Activated naive CD8-positive, alpha-beta T cell treated with anti-CD3 and anti-CD28 coated beads for 36 hours (primary cell): ENCODE measurements around the gene ABTB2. TPM values are rescaled to one million over a fixed set of nuclear protein-coding genes. Genes with fewer than 3 reads are reported as not detected.
A peak's percentile ranks its signal among the peaks of the same experiment; 100 is the strongest.

Source experiments
- DNase-seq: peaks from one replicate; pipeline ENCODE4 v3.0.0; 2021
- H3K27ac Mint-ChIP-seq: one replicate; pipeline ENCODE4 v1.8.0; 2022; ENCODE audit warnings: mild to moderate bottlenecking, moderate library complexity, mixed read lengths
- H3K27me3 Mint-ChIP-seq: one replicate; pipeline ENCODE4 v1.8.0; 2022; ENCODE audit warnings: mild to moderate bottlenecking, mixed read lengths
- H3K36me3 Mint-ChIP-seq: one replicate; pipeline ENCODE4 v1.8.0; 2021; ENCODE audit warnings: mild to moderate bottlenecking, mixed read lengths
- H3K4me1 Mint-ChIP-seq: one replicate; pipeline ENCODE4 v1.8.0; 2021; ENCODE audit warnings: mixed read lengths
- H3K4me3 Mint-ChIP-seq: one replicate; pipeline ENCODE4 v1.8.0; 2022; ENCODE audit warnings: mild to moderate bottlenecking, moderate library complexity, mixed read lengths
- H3K9me3 Mint-ChIP-seq: one replicate; pipeline ENCODE4 v1.8.0; 2022; ENCODE audit warnings: mixed read lengths
- total RNA-seq, 2 experiments: library from RNA; stranded (reverse); gene quantifications; one replicate each; pipeline ENCODE4 v1.2.3, GENCODE V29; 2021

ABTB2 gene
- total RNA-seq, 2 experiments from 2014 or later: 1.4 to 1.5 TPM

DNA sequence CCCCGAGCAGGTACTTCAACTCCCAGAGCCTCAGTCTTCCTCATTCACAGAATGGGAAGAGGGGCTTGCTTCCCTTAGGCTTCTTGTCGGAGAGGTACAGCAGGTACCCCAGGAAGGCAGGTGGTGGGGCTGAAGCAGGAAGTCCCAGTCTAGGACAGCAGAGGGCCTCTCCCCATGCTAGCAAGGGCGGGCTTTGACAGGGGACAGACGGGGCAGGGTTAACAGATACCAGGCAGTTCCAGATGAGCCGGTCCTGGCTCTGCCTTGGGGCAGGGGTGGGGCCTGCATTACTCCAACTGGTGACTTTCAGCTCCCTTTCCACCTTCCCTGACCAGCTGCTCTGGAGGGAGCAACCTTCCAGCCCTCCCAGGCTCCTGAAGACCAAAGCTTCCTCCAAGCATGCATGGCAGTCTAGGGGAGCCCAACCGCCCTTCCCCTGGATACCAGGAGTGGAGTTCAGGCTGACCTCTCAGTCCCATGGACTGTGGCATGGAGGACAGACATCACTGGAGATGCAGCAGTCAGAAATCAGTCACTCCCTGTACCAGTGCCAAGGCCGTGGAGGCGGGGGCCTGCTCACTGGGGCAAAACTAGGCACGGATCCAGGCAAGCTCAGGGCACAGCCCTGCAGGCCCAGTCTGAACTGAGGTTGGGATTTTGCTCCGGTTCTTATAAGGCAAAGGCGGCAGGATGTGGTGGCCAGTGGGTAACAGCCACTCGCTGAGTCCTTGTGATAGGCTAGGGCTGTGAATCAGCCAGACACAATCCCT, 191.8 kb downstream of the ABTB2 start:
- Mint-ChIP-seq H3K9me3 (no peaks in the 10 kb centered on the region), H3K4me1 (peaks cover 4% of the 10 kb centered on the region), H3K27ac (no peak overlapping the region), H3K4me3 (no peak overlapping the region), H3K36me3 (no peaks in the 10 kb centered on the region), H3K27me3 (no peaks in the 10 kb centered on the region)
- no peak for DNase-seq

GRCh38 chr11:34165121-34165520, 192.7 kb downstream of the ABTB2 start:
- peaks cover 5% of the 10 kb centered on the region for H3K4me1 Mint-ChIP-seq
- H3K27ac Mint-ChIP-seq: no peak overlapping the region
- no peaks in the 10 kb centered on the region for H3K9me3 Mint-ChIP-seq

DNA sequence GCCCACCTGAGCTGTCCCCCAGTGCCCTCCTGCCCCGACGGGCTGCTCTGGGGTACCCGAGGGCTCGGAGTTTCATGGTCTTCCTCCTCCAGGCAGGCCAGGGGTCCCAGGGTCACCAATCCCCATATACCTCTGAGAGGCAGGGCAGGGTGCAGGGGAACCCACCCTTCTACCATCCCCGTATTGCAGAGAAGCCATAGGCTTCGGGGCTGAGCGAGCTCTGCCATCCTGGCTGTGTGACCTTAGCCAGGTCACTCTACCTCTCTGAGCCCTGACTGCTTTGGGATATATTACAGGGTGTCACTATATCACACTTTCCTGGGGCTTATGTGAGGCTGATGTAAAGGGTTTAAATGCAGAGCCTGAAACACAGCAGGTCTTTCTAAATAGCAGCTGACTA, 195.0 kb downstream of the ABTB2 start:
- no peak overlapping the region for H3K4me3 Mint-ChIP-seq

More at GRCh38 chr11:34165121-34165520, 192.7 kb downstream of the ABTB2 start:
- DNase-seq: no peak
- Mint-ChIP-seq H3K4me3 (no peak overlapping the region), H3K36me3 (no peaks in the 10 kb centered on the region), H3K27me3 (no peaks in the 10 kb centered on the region)

DNA sequence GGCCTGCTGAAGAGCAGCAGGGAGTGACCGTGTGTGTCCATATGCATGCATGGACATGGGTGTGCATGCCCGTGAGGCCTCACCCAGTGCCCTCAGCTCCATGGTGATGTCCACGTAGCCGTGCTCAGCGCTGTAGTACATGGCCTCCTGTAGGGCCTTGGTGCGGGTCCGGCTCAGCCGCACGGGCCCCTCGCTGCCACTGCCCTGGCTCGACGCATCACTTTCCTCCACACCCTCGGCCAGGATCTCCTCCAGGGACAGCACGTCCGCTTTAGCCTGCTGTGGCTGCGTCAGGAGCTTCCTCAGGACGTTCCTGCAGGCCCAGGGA, 195.4 kb downstream of the ABTB2 start:
- DNase-seq: no peak
- Mint-ChIP-seq H3K27ac (no peak overlapping the region), H3K9me3 (no peaks in the 10 kb centered on the region), H3K4me1 (peaks cover 27% of the 10 kb centered on the region), H3K4me3 (no peak overlapping the region), H3K36me3 (peaks cover 8% of the 10 kb centered on the region), H3K27me3 (no peaks in the 10 kb centered on the region)

More for the DNA sequence above, 195.0 kb downstream of the ABTB2 start:
- H3K27me3 Mint-ChIP-seq: no peaks in the 10 kb centered on the region
- H3K36me3 Mint-ChIP-seq: peaks cover 4% of the 10 kb centered on the region
- H3K9me3 Mint-ChIP-seq: no peaks in the 10 kb centered on the region
- H3K27ac Mint-ChIP-seq: no peak overlapping the region
- H3K4me1 Mint-ChIP-seq: peaks cover 24% of the 10 kb centered on the region
- no peak for DNase-seq

GRCh38 chr11:34161812-34162492, 195.9 kb downstream of the ABTB2 start:
- DNase-seq: peak; percentile 34
- no peak overlapping the region for H3K4me3 Mint-ChIP-seq
- H3K9me3 Mint-ChIP-seq: no peaks in the 10 kb centered on the region
- H3K4me1 Mint-ChIP-seq: peaks cover 27% of the 10 kb centered on the region
- no peak overlapping the region for H3K27ac Mint-ChIP-seq
- no peaks in the 10 kb centered on the region for H3K27me3 Mint-ChIP-seq
- peaks cover 9% of the 10 kb centered on the region for H3K36me3 Mint-ChIP-seq

DNA sequence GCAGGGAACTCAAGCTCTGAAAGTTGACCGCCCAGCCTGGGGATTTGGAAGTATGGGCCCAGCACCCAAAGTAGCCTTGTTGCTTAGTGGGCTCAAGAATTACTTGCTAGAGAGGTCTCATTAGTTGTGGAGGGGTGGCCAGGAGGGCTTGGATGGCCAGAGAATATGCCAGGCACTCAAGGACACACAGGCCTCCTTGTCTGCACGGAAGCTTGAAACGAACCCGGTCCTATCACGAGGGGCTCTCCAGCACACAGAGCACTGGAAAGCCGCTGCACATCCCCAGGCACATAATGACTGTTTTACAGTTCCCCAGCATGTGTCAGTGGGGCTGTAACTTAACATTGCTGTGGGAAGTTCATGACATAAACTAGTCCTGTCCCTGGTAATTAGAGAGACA, 196.4 kb downstream of the ABTB2 start:
- Mint-ChIP-seq H3K4me1 (peaks cover 27% of the 10 kb centered on the region), H3K36me3 (peaks cover 9% of the 10 kb centered on the region), H3K27me3 (no peaks in the 10 kb centered on the region), H3K4me3 (no peak overlapping the region), H3K27ac (no peak overlapping the region), H3K9me3 (no peaks in the 10 kb centered on the region)
- DNase-seq: no peak

DNA sequence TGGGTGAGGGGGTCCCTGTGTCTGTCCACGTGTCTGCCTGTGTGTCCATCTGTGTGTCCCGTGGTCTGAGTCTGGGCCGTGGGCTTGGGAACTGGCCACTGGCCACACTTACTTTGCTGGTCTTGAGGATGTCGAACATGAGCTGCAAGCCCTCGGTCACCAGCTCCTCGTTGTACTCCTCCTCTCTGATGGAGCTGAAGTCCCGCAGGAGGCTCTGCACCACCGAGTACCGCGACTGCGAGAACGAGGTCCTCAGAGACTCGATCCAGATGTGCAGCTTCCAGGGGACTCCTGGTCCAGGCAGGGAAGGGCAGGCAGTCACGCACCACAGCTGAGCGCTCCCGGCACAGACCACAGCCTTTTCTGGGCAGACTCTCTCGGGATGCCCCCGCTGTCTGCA, 197.0 kb downstream of the ABTB2 start:
- Mint-ChIP-seq H3K4me1 (peaks cover 27% of the 10 kb centered on the region), H3K27ac (no peak overlapping the region), H3K27me3 (no peaks in the 10 kb centered on the region), H3K9me3 (no peaks in the 10 kb centered on the region), H3K4me3 (no peak overlapping the region), H3K36me3 (peaks cover 9% of the 10 kb centered on the region)
- DNase-seq: no peak

DNA sequence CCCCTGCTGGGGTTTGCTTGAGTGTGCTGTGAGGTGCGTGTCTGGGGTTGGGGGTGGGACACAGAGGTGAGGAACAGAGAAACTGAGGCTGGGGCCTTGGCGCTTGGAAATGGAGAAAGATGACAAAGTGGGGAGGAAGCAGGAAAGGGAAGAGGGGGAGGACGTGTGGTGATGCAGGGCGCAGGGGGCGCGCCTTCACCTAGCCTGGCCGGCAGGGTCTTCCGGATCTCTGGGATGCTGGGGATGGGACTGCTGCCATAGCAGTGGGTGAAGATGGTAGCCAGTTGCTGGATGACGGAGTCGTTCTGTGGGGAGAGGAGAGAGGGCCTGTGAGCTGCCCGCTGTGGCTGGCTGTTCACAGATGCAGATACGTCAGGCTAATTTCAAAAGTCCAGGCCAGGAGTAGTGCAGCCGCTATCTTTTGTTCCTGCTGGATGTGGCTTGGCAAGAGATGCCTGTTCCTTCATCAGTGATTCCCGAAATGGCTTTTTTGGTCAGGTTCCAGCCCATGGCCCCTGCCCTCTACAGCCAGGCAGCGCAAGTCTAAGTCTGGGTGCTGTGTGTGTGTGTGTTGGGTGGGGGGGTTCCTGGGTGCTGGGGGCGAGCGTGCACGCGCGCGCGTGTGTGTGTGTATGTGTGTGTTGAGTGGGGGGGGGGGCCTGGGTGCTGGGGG, 197.6 kb downstream of the ABTB2 start:
- Mint-ChIP-seq H3K4me3 (no peak overlapping the region), H3K36me3 (peaks cover 9% of the 10 kb centered on the region), H3K27ac (peak overlapping the region; percentile 23), H3K9me3 (no peaks in the 10 kb centered on the region), H3K27me3 (no peaks in the 10 kb centered on the region), H3K4me1 (peaks cover 27% of the 10 kb centered on the region)
- DNase-seq: no peak

DNA sequence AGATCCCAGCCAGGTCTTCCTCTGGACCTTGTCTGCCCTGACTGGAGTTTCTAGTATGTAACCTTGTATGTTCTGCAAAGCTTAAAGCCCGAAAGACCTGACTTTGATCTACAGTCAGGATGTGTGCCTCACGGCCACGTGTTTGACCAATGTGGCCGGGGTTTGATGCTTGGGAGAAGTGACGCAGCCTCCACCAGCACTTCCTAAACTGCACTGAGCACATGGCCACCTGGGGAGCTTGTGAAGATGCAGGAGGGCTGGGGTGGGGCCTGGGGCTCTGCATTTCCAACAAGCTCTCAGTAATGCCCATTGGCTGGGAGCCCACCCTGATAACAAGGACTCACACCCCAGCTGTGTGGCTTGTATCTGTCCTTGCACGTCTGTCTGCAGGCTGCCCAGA, 199.1 kb downstream of the ABTB2 start:
- DNase-seq: peak; percentile 44
- Mint-ChIP-seq H3K4me3 (no peak overlapping the region), H3K4me1 (peaks cover 27% of the 10 kb centered on the region), H3K27me3 (no peaks in the 10 kb centered on the region), H3K9me3 (no peaks in the 10 kb centered on the region), H3K36me3 (peaks cover 9% of the 10 kb centered on the region), H3K27ac (peak overlapping the region; percentile 56)

GRCh38 chr11:34157163-34157562, 200.6 kb downstream of the ABTB2 start:
- DNase-seq: no peak
- H3K27ac Mint-ChIP-seq: no peak overlapping the region
- H3K4me3 Mint-ChIP-seq: no peak overlapping the region
- H3K9me3 Mint-ChIP-seq: no peaks in the 10 kb centered on the region
- H3K27me3 Mint-ChIP-seq: no peaks in the 10 kb centered on the region
- peaks cover 27% of the 10 kb centered on the region for H3K4me1 Mint-ChIP-seq
- peaks cover 9% of the 10 kb centered on the region for H3K36me3 Mint-ChIP-seq

- no peak for DNase-seq
- no peaks in the 10 kb centered on the region for H3K27me3 Mint-ChIP-seq
- peaks cover 22% of the 10 kb centered on the region for H3K4me1 Mint-ChIP-seq
- H3K27ac Mint-ChIP-seq: no peak overlapping the region
- H3K4me3 Mint-ChIP-seq: no peak overlapping the region
- H3K9me3 Mint-ChIP-seq: no peaks in the 10 kb centered on the region
- H3K36me3 Mint-ChIP-seq: peaks cover 9% of the 10 kb centered on the region
Observed at GRCh38 chr11:34155757-34156062, 202.1 kb downstream of the ABTB2 start.

GRCh38 chr11:34155057-34155756, 202.6 kb downstream of the ABTB2 start:
- H3K4me1 Mint-ChIP-seq: peaks cover 22% of the 10 kb centered on the region
- no peak overlapping the region for H3K4me3 Mint-ChIP-seq
- H3K36me3 Mint-ChIP-seq: peaks cover 9% of the 10 kb centered on the region
- no peak for DNase-seq
- no peaks in the 10 kb centered on the region for H3K9me3 Mint-ChIP-seq
- H3K27ac Mint-ChIP-seq: no peak overlapping the region
- no peaks in the 10 kb centered on the region for H3K27me3 Mint-ChIP-seq

- Mint-ChIP-seq H3K9me3 (no peaks in the 10 kb centered on the region), H3K27me3 (no peaks in the 10 kb centered on the region), H3K36me3 (peaks cover 9% of the 10 kb centered on the region), H3K4me3 (no peak overlapping the region), H3K4me1 (peaks cover 14% of the 10 kb centered on the region), H3K27ac (no peak overlapping the region)
- DNase-seq: no peak
Observed at GRCh38 chr11:34154059-34154875, 203.5 kb downstream of the ABTB2 start.

GRCh38 chr11:34151916-34152845, 205.6 kb downstream of the ABTB2 start:
- Mint-ChIP-seq H3K27ac (no peak overlapping the region), H3K4me3 (no peak overlapping the region), H3K4me1 (no peaks in the 10 kb centered on the region), H3K27me3 (no peaks in the 10 kb centered on the region), H3K9me3 (no peaks in the 10 kb centered on the region), H3K36me3 (peaks cover 2% of the 10 kb centered on the region)
- no peak for DNase-seq
